Chondrocyte (in vitro differentiated cells): Measurements from ENCODE around the gene C1QB. TPM values are rescaled to one million over a fixed set of nuclear protein-coding genes. Genes with fewer than 3 reads are reported as not detected.
"Not testable (repeated sequence)": the region's sequence is repeated elsewhere in the genome, so short reads cannot be mapped to it uniquely, and the experiment has no call there.

ENCODE experiments used
- DNase-seq: peaks from one replicate; pipeline ENCODE4 v3.0.0; 2021; ENCODE audit warnings: mixed read lengths, low spot score
- H3K27ac Mint-ChIP-seq: one replicate; pipeline ENCODE4 v1.8.0; 2021; ENCODE audit warnings: mild to moderate bottlenecking, moderate library complexity, mixed read lengths; ENCODE audit not compliant: unreplicated experiment
- H3K27me3 Mint-ChIP-seq: 2 replicates; pipeline ENCODE4 v1.8.0; 2021; ENCODE audit warnings: low read depth, mixed read lengths
- H3K36me3 Mint-ChIP-seq: 2 replicates; pipeline ENCODE4 v1.8.0; 2021; ENCODE audit warnings: low read depth, mixed read lengths
- H3K4me1 Mint-ChIP-seq: 2 replicates; pipeline ENCODE4 v1.8.0; 2021; ENCODE audit warnings: low read depth, mild to moderate bottlenecking, mixed read lengths
- H3K4me3 Mint-ChIP-seq: one replicate; pipeline ENCODE4 v1.8.0; 2021; ENCODE audit warnings: mild to moderate bottlenecking, moderate library complexity, mixed read lengths; ENCODE audit not compliant: unreplicated experiment
- H3K9me3 Mint-ChIP-seq: 2 replicates; pipeline ENCODE4 v1.8.0; 2021; ENCODE audit warnings: low read depth, mixed read lengths
- CTCF ChIP-seq: fragments of 200-600 bp; sonication (generic); IDR thresholded peaks from 2 replicates; pipeline ENCODE4 v1.5.0; 2021; ENCODE audit warnings: antibody characterized with exemption, mild to moderate bottlenecking, moderate library complexity
- total RNA-seq: library from RNA; stranded (reverse); gene quantifications from 3 replicates; pipeline ENCODE4 v1.2.1, GENCODE V29; 2021

The C1QB gene
- total RNA-seq, 1 donor from 2014 or later: not detected

GRCh38 chr1:22662986-22663408 lies 10.0 kb downstream of the C1QB start:
- Mint-ChIP-seq H3K9me3 (no peaks in the 10 kb centered on the region), H3K4me3 (no peak overlapping the region), H3K27me3 (peaks cover 49% of the 10 kb centered on the region), H3K4me1 (no peaks in the 10 kb centered on the region), H3K27ac (no peak overlapping the region), H3K36me3 (peaks cover 2% of the 10 kb centered on the region)
- DNase-seq: no peak
- no peak for TF ChIP-seq CTCF

DNA sequence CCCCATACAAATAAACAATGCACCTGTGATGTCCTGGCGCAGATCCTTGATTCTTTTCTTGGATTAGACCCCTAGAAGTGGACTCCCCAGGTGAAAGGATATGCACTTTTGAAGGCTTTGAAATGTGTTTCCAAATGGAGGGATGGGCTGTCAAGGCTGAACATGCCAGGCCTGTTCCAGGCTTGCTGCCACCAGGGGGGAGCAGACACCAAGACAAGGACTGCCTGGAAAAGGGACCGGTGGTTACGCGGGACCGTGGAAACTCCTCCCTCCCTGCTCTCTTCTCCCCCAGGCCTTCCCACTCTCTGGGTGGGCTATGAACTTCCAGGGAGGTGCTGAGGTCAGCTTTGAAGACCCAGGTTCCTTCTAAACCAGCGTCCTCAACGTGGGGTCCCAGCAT lies 12.7 kb downstream of the C1QB start:
- no peaks in the 10 kb centered on the region for H3K9me3 Mint-ChIP-seq
- DNase-seq: no peak
- no peaks in the 10 kb centered on the region for H3K4me1 Mint-ChIP-seq
- H3K4me3 Mint-ChIP-seq: no peak overlapping the region
- H3K27me3 Mint-ChIP-seq: peaks cover 53% of the 10 kb centered on the region
- H3K27ac Mint-ChIP-seq: no peak overlapping the region
- TF ChIP-seq CTCF: peak; percentile 82
- no peaks in the 10 kb centered on the region for H3K36me3 Mint-ChIP-seq

DNA sequence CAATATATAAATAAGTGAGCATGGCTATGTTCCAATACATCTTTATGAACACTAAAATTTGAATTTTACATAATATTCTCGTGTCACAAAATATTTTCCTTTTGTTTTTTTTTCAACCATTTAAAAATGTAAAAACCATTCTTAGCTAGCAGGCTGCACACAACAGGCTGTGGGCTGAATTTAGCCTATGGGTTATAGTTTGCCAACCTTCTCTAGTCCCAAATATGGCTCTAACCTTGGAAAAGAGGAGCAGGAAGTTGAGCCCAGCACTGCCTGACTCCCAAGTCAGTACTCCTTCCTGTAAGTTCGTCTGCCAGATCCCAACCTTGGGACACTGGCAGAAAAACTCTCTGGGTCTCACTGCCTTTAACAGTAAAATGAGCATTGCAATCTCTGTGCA lies 13.4 kb downstream of the C1QB start:
- no peak overlapping the region for H3K27ac Mint-ChIP-seq
- no peak for DNase-seq
- H3K4me3 Mint-ChIP-seq: no peak overlapping the region
- peaks cover 52% of the 10 kb centered on the region for H3K27me3 Mint-ChIP-seq
- no peaks in the 10 kb centered on the region for H3K4me1 Mint-ChIP-seq
- H3K9me3 Mint-ChIP-seq: no peaks in the 10 kb centered on the region
- TF ChIP-seq CTCF: no peak
- H3K36me3 Mint-ChIP-seq: no peaks in the 10 kb centered on the region

DNA sequence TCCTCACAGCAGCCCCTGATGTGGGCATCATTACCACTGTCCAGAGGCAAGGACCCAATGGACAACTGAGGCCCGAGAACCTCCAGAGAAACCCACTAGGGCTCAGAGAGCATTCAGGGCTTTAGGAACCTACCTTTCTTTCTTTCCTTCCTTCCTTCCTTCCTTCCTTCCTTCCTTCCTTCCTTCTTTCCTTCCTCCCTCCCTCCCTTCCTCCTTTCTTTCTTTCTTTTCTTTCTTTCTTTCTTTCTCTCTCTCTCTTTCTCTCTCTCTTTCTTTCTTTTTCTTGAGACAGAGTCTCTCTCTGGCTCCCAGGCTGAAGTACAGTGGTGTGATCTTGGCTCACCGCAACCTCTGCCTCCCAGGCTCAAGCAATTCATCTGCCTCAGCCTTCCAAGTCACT lies 15.8 kb downstream of the C1QB start:
- peaks cover 43% of the 10 kb centered on the region for H3K27me3 Mint-ChIP-seq
- DNase-seq, H3K27ac Mint-ChIP-seq, H3K4me1 Mint-ChIP-seq, H3K9me3 Mint-ChIP-seq, H3K36me3 Mint-ChIP-seq, H3K4me3 Mint-ChIP-seq: not testable (repeated sequence)

- TF ChIP-seq CTCF: no peak
- Mint-ChIP-seq H3K36me3 (no peaks in the 10 kb centered on the region), H3K4me3 (no peak overlapping the region), H3K9me3 (no peaks in the 10 kb centered on the region), H3K27ac (no peak overlapping the region), H3K27me3 (peaks cover 37% of the 10 kb centered on the region), H3K4me1 (peaks cover 6% of the 10 kb centered on the region)
- no peak for DNase-seq
Observed at GRCh38 chr1:22670352-22670975, 17.4 kb downstream of the C1QB start.

DNA sequence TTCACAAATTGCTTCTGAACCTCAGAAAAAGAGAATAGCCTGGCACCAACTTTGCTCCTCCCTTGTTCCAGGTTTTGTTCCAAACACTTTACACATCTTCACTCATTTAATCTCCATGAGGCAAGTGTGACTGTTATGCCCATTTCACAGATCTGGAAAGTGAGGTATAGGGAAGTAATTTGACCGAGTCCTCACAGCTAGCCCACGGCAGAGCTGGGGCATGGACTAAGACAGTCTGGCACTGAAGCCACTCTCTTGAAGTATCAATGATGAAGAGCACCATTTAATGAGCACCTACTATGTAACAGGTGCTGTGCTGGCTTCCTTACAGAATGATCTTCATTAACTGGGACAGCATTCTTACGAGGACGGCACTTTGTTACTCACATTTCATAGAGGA lies 19.0 kb downstream of the C1QB start:
- peaks cover 6% of the 10 kb centered on the region for H3K4me1 Mint-ChIP-seq
- H3K9me3 Mint-ChIP-seq: no peaks in the 10 kb centered on the region
- H3K27ac Mint-ChIP-seq: no peak overlapping the region
- H3K4me3 Mint-ChIP-seq: no peak overlapping the region
- no peak for TF ChIP-seq CTCF
- H3K27me3 Mint-ChIP-seq: peaks cover 37% of the 10 kb centered on the region
- no peaks in the 10 kb centered on the region for H3K36me3 Mint-ChIP-seq
- no peak for DNase-seq
